ACC112 (cell line): ENCODE data around the gene STRIP1.

ENCODE experiments used
- H2AFZ ChIP-seq: fragments of 200-600 bp; sonication (generic); one replicate; pipeline ENCODE4 v1.6.0; 2017; ENCODE audit warnings: antibody characterized with exemption, low read length; ENCODE audit not compliant: unreplicated experiment
- H3K27ac ChIP-seq: fragments of 200-600 bp; sonication (generic); 2 replicates; pipeline ENCODE4 v1.5.1; 2014; ENCODE audit warnings: low read depth, mild to moderate bottlenecking, antibody characterized with exemption, low read length, moderate library complexity
- H3K27me3 ChIP-seq: fragments of 200-600 bp; sonication (generic); 2 replicates; pipeline ENCODE4 v1.6.1; 2014; ENCODE audit warnings: mild to moderate bottlenecking, antibody characterized with exemption, low read length, moderate library complexity, mixed read lengths; ENCODE audit not compliant: insufficient read depth
- H3K36me3 ChIP-seq: fragments of 200-600 bp; sonication (generic); 2 replicates; pipeline ENCODE4 v1.6.1; 2016; ENCODE audit warnings: mild to moderate bottlenecking, antibody characterized with exemption, low read length, moderate library complexity, mixed read lengths; ENCODE audit not compliant: insufficient read depth
- H3K4me1 ChIP-seq: fragments of 200-600 bp; sonication (generic); one replicate; pipeline ENCODE4 v1.6.1; 2016; ENCODE audit warnings: low read length, mixed read lengths; ENCODE audit not compliant: insufficient read depth, unreplicated experiment, control insufficient read depth
- H3K4me3 ChIP-seq: fragments of 200-600 bp; sonication (generic); 2 replicates; pipeline ENCODE4 v1.5.1; 2014; ENCODE audit warnings: mild to moderate bottlenecking, low read depth, low read length
- H3K79me2 ChIP-seq: fragments of 200-600 bp; sonication (generic); one replicate; pipeline ENCODE4 v1.6.0; 2016; ENCODE audit warnings: low read length; ENCODE audit not compliant: control insufficient read depth, unreplicated experiment, insufficient read depth

The STRIP1 gene, protein sequence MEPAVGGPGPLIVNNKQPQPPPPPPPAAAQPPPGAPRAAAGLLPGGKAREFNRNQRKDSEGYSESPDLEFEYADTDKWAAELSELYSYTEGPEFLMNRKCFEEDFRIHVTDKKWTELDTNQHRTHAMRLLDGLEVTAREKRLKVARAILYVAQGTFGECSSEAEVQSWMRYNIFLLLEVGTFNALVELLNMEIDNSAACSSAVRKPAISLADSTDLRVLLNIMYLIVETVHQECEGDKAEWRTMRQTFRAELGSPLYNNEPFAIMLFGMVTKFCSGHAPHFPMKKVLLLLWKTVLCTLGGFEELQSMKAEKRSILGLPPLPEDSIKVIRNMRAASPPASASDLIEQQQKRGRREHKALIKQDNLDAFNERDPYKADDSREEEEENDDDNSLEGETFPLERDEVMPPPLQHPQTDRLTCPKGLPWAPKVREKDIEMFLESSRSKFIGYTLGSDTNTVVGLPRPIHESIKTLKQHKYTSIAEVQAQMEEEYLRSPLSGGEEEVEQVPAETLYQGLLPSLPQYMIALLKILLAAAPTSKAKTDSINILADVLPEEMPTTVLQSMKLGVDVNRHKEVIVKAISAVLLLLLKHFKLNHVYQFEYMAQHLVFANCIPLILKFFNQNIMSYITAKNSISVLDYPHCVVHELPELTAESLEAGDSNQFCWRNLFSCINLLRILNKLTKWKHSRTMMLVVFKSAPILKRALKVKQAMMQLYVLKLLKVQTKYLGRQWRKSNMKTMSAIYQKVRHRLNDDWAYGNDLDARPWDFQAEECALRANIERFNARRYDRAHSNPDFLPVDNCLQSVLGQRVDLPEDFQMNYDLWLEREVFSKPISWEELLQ

GRCh38 chr1:110034451-110035235, at the start of gene STRIP1:
Gene STRIP1 (plus strand): TSS chr1:110034624. CDS start chr1:110034638, 14 bp downstream.
- Histone ChIP-seq H3K79me2 (peaks cover 31% of the 10 kb centered on the region), H2AFZ (peak within 1 kb of the TSS; percentile 97), H3K27ac (peak within 1 kb of the TSS; percentile 75), H3K4me3 (peak within 1 kb of the TSS; percentile 92), H3K27me3 (no peaks in the 10 kb centered on the region), H3K36me3 (peaks cover 11% of the 10 kb centered on the region; the same call in 1 of the 2 replicates), H3K4me1 (peaks cover 30% of the 10 kb centered on the region)

DNA sequence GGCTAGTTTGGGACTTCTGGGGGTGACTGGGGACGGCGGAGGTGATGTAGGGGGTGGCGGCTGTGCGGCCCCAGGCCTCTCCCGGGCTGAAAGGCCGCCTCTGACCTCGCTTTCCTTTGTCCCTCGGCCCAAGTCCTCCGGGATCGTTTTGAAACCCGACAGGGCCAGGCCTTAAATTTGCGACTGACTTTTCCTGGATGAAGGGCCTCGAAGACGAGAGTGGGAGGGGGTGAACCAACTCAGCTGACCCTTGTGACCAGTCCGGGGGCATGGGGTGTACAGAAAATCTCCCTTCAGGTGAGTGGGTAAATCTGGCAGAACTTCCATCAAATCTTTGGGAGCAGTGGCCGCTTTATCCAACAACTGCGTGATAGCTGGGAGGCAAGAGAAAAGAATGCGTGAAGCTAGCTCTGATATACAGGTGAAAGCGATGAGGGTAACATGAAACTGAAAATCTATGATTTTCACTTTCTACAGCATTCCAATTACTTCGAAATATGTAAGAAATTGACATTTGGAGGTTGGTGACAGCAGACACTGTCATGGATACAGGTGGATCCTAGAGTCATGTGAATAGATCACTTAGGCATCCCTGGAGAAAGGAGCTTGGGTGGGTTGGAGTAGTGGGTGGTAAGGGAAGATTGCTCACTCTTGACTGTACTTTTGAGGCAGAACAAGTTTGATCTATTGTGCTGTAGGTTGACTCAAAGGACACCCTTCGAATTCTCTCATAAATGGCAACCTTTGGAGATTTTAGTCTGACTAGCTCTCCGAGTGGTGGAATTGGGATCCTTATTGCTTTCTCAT, 49.0 kb upstream of the STRIP1 start:
- Histone ChIP-seq H3K27ac (peak overlapping the region; percentile 92), H3K36me3 (peaks cover 8% of the 10 kb centered on the region; the same call in 1 of the 2 replicates), H2AFZ (peak overlapping the region; percentile 48), H3K4me3 (peak overlapping the region; percentile 94), H3K79me2 (peaks cover 54% of the 10 kb centered on the region), H3K27me3 (no peaks in the 10 kb centered on the region), H3K4me1 (peaks cover 47% of the 10 kb centered on the region)

DNA sequence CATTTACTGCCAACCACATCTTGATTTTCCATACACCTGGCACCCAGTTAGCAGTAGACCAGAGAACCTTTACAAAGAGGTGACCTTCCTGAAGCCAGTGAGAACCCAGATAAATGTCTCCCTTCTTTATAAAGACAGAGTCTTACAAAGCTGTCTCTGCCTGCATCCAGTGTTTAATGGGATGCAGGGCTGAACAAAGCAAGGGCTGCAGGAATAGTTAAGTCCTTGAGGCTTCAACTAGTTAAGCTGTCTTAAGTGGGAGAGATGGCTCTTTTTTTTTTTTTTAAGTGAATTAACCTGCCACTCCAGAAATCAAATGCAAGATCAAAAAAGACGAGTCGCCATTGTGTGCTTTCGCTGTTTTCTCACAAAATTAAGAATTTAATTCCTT, 48.4 kb upstream of the STRIP1 start:
- Histone ChIP-seq H3K27me3 (no peaks in the 10 kb centered on the region), H3K4me1 (peaks cover 41% of the 10 kb centered on the region), H3K4me3 (peak overlapping the region; percentile 94), H2AFZ (no peak overlapping the region), H3K36me3 (peaks cover 8% of the 10 kb centered on the region; the same call in 1 of the 2 replicates), H3K27ac (no peak overlapping the region), H3K79me2 (peaks cover 60% of the 10 kb centered on the region)

DNA sequence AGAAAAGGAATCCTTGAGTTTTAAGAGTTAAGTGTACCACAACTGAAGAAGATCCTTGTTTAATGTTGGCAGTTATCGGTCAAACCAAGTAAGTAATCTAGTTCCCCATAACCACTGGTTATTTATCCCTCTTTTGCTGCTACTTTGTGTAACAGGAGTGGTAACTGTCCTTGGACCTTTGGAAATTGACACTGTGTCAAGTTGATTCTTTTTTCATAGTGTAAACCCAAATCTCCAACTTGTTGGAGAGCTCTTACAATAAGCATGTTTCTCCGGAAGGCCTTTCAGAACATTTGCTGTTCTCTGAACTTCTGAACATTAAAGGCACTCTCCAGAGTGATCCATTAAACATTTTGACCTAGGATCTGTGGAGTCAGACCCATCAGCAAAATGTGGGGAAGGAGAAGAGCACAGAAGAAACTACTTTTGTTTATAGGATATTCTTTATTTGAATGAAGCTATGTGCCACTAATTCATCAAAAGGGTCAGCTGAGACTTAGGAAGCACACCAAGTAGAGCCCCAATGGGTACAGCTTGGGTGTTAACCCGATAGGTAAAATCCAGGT, 46.0 kb upstream of the STRIP1 start:
- no peak overlapping the region for H3K4me3 ChIP-seq
- peaks cover 41% of the 10 kb centered on the region for H3K4me1 ChIP-seq
- no peaks in the 10 kb centered on the region for H3K27me3 ChIP-seq
- no peak overlapping the region for H3K27ac ChIP-seq
- H2AFZ ChIP-seq, result no peak overlapping the region
- H3K79me2 ChIP-seq, result peaks cover 80% of the 10 kb centered on the region
- peaks cover 13% of the 10 kb centered on the region; the same call in 1 of the 2 replicates for H3K36me3 ChIP-seq

GRCh38 chr1:109989506-109990301, 44.7 kb upstream of the STRIP1 start:
- peaks cover 92% of the 10 kb centered on the region for H3K79me2 ChIP-seq
- H3K36me3 ChIP-seq, result peaks cover 13% of the 10 kb centered on the region; the same call in 1 of the 2 replicates
- no peak overlapping the region for H2AFZ ChIP-seq
- H3K27me3 ChIP-seq, result no peaks in the 10 kb centered on the region
- H3K4me1 ChIP-seq, result peaks cover 40% of the 10 kb centered on the region
- H3K27ac ChIP-seq, result no peak overlapping the region
- H3K4me3 ChIP-seq, result no peak overlapping the region

DNA sequence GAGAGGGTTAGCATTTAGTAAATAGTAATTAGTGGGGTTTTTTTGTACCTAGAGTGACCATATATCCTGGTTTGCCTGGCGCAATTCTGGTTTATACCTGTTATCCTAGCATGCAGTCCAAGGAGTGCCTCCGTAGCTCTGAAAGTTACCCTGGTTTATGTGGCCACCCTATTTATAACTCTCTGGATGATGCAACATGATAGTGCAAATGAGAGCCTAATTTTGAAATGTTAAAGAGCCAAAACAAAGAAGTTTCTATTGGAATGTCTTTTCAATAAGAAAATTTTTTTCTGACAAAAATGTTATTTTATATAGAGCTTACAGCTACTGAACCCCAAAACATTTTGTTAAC, 44.1 kb upstream of the STRIP1 start:
- peaks cover 40% of the 10 kb centered on the region for H3K4me1 ChIP-seq
- H2AFZ ChIP-seq, result no peak overlapping the region
- H3K27me3 ChIP-seq, result no peaks in the 10 kb centered on the region
- no peak overlapping the region for H3K4me3 ChIP-seq
- H3K27ac ChIP-seq, result no peak overlapping the region
- peaks cover 14% of the 10 kb centered on the region; the same call in 1 of the 2 replicates for H3K36me3 ChIP-seq
- peaks cover 94% of the 10 kb centered on the region for H3K79me2 ChIP-seq

GRCh38 chr1:109991400-109991925, 43.0 kb upstream of the STRIP1 start:
- peaks cover 92% of the 10 kb centered on the region for H3K79me2 ChIP-seq
- peaks cover 37% of the 10 kb centered on the region for H3K4me1 ChIP-seq
- no peaks in the 10 kb centered on the region for H3K27me3 ChIP-seq

DNA sequence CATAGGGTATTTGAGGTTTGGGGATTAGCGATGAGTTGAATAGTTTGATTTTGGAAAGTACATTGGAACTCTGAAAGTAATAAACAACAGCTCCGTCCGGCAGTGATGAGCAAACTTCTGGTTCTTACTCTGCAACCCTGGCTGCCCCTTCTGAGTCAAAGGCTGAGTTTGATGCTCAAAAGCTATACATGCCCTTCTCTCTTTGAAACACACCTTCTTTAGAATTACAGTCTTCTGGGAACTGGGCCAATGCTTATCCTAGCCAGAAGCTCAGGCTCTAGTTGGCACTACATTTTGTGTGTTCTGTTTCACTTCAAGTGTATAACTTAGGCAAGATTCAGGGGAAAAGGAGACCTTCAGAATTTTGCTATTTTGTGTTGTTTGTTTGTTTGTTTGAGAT, 40.5 kb upstream of the STRIP1 start:
- Histone ChIP-seq H3K4me3 (no peak overlapping the region), H3K36me3 (peaks cover 24% of the 10 kb centered on the region; the same call in 1 of the 2 replicates), H2AFZ (no peak overlapping the region), H3K79me2 (peaks cover 88% of the 10 kb centered on the region), H3K27me3 (no peaks in the 10 kb centered on the region), H3K4me1 (peaks cover 19% of the 10 kb centered on the region), H3K27ac (no peak overlapping the region)

More at GRCh38 chr1:109991400-109991925, 43.0 kb upstream of the STRIP1 start:
- H2AFZ ChIP-seq, result no peak overlapping the region
- H3K4me3 ChIP-seq, result no peak overlapping the region
- no peak overlapping the region for H3K27ac ChIP-seq
- H3K36me3 ChIP-seq, result peaks cover 22% of the 10 kb centered on the region; the same call in 1 of the 2 replicates

- peaks cover 19% of the 10 kb centered on the region for H3K4me1 ChIP-seq
Observed at GRCh38 chr1:109994654-109995053, 39.8 kb upstream of the STRIP1 start.

More at GRCh38 chr1:109994654-109995053, 39.8 kb upstream of the STRIP1 start:
- Histone ChIP-seq H3K27ac (no peak overlapping the region), H3K36me3 (peaks cover 21% of the 10 kb centered on the region; the same call in 1 of the 2 replicates), H2AFZ (no peak overlapping the region), H3K4me3 (no peak overlapping the region), H3K79me2 (peaks cover 85% of the 10 kb centered on the region), H3K27me3 (no peaks in the 10 kb centered on the region)
